ENCODE data around the gene GALNT10.

The GALNT10 gene

DNA sequence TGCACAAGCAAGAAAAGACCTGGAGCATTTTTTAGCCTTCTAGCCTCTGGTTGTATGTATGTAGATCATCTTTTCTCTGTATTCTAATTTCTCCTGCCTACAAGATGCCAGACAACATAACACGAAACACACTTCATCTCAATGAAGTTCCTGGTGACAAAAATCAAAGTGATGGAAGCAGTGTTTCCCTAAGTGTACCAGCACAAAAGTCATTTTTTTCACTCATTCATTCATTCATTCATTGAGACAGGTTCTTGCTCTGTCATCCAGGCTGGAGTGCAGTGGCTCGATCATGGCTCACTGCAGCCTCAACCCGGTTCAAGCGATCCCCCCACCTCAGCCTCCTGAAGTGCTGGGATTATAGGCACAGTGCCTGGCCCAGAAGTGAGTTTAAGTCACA, 183.7 kb downstream of the GALNT10 start:
- Histone ChIP-seq H3K36me3 (ENCODE audit: insufficient read depth, low read length) (no peaks in the 10 kb centered on the region), H3K9me3 (ENCODE audit: low read depth, low read length) (no peaks in the 10 kb centered on the region), H3K9ac (ENCODE audit: insufficient read length) (no peak overlapping the region), H3K4me3 (no peak overlapping the region), H3K27ac (no peak overlapping the region)
- no peak for DNase-seq (ENCODE audit: low read depth, low spot score)
- no peak for TF ChIP-seq POLR2AphosphoS5 (IDR thresholded peaks at IDR 0.05; ENCODE audit: borderline replicate concordance, low read depth, low read length)
- TF ChIP-seq FOXP2 (optimal IDR thresholded peaks at IDR 0.05; ENCODE audit: control extremely low read depth, extremely low read length, insufficient read depth): no peak
- no peak for TF ChIP-seq EZH2 (IDR thresholded peaks at IDR 0.05)

- no peaks in the 10 kb centered on the region for H3K9me3 ChIP-seq (ENCODE audit: low read depth, low read length)
- no peak for TF ChIP-seq POLR2AphosphoS5 (IDR thresholded peaks at IDR 0.05; ENCODE audit: borderline replicate concordance, low read depth, low read length)
- no peak for TF ChIP-seq FOXP2 (optimal IDR thresholded peaks at IDR 0.05; ENCODE audit: control extremely low read depth, extremely low read length, insufficient read depth)
- TF ChIP-seq EZH2 (IDR thresholded peaks at IDR 0.05): no peak
- no peak overlapping the region for H3K27ac ChIP-seq
- no peak overlapping the region for H3K9ac ChIP-seq (ENCODE audit: insufficient read length)
- DNase-seq (ENCODE audit: low read depth, low spot score): no peak
- no peak overlapping the region for H3K4me3 ChIP-seq
- H3K36me3 ChIP-seq (ENCODE audit: insufficient read depth, low read length): no peaks in the 10 kb centered on the region
These were observed 184.9 kb downstream of the GALNT10 start for GRCh38 chr5:154375329-154376008.

DNA sequence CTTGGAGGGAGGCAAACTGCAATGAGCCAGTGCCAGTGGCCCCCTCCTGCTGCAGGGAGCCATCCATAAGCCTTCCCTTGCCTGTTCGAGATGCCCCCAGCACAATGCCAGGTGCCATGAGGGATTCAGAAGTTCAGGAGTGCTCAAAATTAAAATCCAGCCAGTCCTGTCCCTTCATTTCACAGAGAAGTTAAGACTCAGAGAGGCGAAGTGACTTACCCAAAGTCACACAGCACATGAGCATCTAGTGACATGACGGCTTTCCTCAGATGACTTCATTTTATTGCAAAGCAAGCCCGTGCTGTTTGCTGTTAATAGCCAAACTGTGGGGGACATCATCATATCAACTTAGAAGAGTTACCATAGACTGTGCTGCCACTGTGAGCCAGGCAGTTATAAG, 185.9 kb downstream of the GALNT10 start:
- H3K36me3 ChIP-seq (ENCODE audit: insufficient read depth, low read length): no peaks in the 10 kb centered on the region
- H3K9ac ChIP-seq (ENCODE audit: insufficient read length): no peak overlapping the region
- no peak overlapping the region for H3K4me3 ChIP-seq
- no peaks in the 10 kb centered on the region for H3K9me3 ChIP-seq (ENCODE audit: low read depth, low read length)
- DNase-seq (ENCODE audit: low read depth, low spot score): no peak
- TF ChIP-seq FOXP2 (optimal IDR thresholded peaks at IDR 0.05; ENCODE audit: control extremely low read depth, extremely low read length, insufficient read depth): no peak
- TF ChIP-seq EZH2 (IDR thresholded peaks at IDR 0.05): no peak
- no peak for TF ChIP-seq POLR2AphosphoS5 (IDR thresholded peaks at IDR 0.05; ENCODE audit: borderline replicate concordance, low read depth, low read length)
- no peak overlapping the region for H3K27ac ChIP-seq

- DNase-seq (ENCODE audit: low read depth, low spot score): no peak
- no peak overlapping the region for H3K4me3 ChIP-seq
- H3K9ac ChIP-seq (ENCODE audit: insufficient read length): no peak overlapping the region
- no peaks in the 10 kb centered on the region for H3K9me3 ChIP-seq (ENCODE audit: low read depth, low read length)
- H3K27ac ChIP-seq: no peak overlapping the region
- TF ChIP-seq FOXP2 (optimal IDR thresholded peaks at IDR 0.05; ENCODE audit: control extremely low read depth, extremely low read length, insufficient read depth) (no peak), EZH2 (IDR thresholded peaks at IDR 0.05) (no peak)
- H3K36me3 ChIP-seq (ENCODE audit: insufficient read depth, low read length): no peaks in the 10 kb centered on the region
These were observed 187.4 kb downstream of the GALNT10 start for GRCh38 chr5:154377754-154378533.

GRCh38 chr5:154380263-154380662, 189.7 kb downstream of the GALNT10 start:
- TF ChIP-seq POLR2AphosphoS5 (IDR thresholded peaks at IDR 0.05; ENCODE audit: borderline replicate concordance, low read depth, low read length) (no peak), EZH2 (IDR thresholded peaks at IDR 0.05) (no peak)

GRCh38 chr5:154384480-154385235, 194.1 kb downstream of the GALNT10 start:
- Histone ChIP-seq H3K9ac (ENCODE audit: insufficient read length) (no peak overlapping the region), H3K27ac (no peak overlapping the region), H3K9me3 (ENCODE audit: low read depth, low read length) (no peaks in the 10 kb centered on the region), H3K36me3 (ENCODE audit: insufficient read depth, low read length) (no peaks in the 10 kb centered on the region), H3K4me3 (no peak overlapping the region)
- TF ChIP-seq EZH2 (IDR thresholded peaks at IDR 0.05): no peak
- DNase-seq (ENCODE audit: low read depth, low spot score): no peak

More at GRCh38 chr5:154380263-154380662, 189.7 kb downstream of the GALNT10 start:
- H3K36me3 ChIP-seq (ENCODE audit: insufficient read depth, low read length): no peaks in the 10 kb centered on the region
- no peak overlapping the region for H3K4me3 ChIP-seq
- H3K9me3 ChIP-seq (ENCODE audit: low read depth, low read length): no peaks in the 10 kb centered on the region
- H3K27ac ChIP-seq: no peak overlapping the region
- DNase-seq (ENCODE audit: low read depth, low spot score): no peak
- no peak overlapping the region for H3K9ac ChIP-seq (ENCODE audit: insufficient read length)

DNA sequence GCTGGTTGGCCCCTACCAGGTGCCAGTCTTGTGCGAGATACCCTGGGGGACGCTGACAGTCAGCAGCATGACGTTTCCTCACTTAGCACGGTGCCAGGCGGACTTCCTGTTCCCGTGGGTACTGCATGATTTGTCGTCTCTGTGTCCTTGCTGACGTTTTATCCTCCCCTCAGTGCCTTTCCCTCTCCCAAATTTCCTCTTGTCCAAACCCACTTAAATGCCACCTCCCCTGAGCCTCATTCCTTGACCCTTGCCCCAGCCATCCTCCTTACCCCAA, 194.6 kb downstream of the GALNT10 start:
- no peaks in the 10 kb centered on the region for H3K9me3 ChIP-seq (ENCODE audit: low read depth, low read length)
- TF ChIP-seq EZH2 (IDR thresholded peaks at IDR 0.05) (no peak), FOXP2 (optimal IDR thresholded peaks at IDR 0.05; ENCODE audit: control extremely low read depth, extremely low read length, insufficient read depth) (no peak)
- no peak overlapping the region for H3K9ac ChIP-seq (ENCODE audit: insufficient read length)
- no peaks in the 10 kb centered on the region for H3K36me3 ChIP-seq (ENCODE audit: insufficient read depth, low read length)
- no peak overlapping the region for H3K4me3 ChIP-seq
- no peak for DNase-seq (ENCODE audit: low read depth, low spot score)
- no peak overlapping the region for H3K27ac ChIP-seq

DNA sequence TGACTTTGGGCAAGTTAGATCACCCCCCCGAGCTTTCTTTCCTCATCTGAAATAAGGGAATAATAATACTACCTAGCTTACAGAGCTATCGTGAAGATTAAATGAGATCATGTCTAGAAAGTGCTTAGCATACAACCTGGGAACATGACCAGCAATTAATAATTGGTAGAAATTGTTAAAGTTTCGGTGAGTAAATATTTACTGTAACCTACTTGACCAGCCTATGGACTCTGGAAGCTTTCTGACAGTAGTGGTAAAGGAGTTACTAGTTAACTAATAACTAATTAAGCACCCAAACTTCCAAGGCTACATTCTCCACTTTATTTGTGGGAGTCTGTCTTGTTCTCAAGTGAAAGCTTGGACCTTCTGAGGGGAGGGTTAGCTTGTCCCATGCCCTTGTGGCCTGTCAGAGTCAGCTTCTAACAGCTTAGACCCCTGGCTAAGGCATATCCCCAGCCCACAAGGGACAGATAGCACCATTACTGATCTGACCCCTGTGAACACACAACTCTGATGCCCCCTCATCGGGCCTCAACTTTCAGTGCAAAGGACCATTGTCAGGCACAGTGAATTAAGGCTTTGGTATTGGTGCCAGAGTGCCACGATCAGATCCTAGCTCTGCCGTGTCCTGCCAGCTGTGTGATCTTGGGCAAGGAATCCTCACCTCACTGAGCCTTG, 196.6 kb downstream of the GALNT10 start:
- TF ChIP-seq FOXP2 (optimal IDR thresholded peaks at IDR 0.05; ENCODE audit: control extremely low read depth, extremely low read length, insufficient read depth) (no peak), POLR2AphosphoS5 (IDR thresholded peaks at IDR 0.05; ENCODE audit: borderline replicate concordance, low read depth, low read length) (no peak), EZH2 (IDR thresholded peaks at IDR 0.05) (no peak)
- no peak overlapping the region for H3K4me3 ChIP-seq
- DNase-seq (ENCODE audit: low read depth, low spot score): no peak
- H3K9me3 ChIP-seq (ENCODE audit: low read depth, low read length): no peaks in the 10 kb centered on the region
- no peaks in the 10 kb centered on the region for H3K36me3 ChIP-seq (ENCODE audit: insufficient read depth, low read length)
- no peak overlapping the region for H3K27ac ChIP-seq
- H3K9ac ChIP-seq (ENCODE audit: insufficient read length): no peak overlapping the region

All from SK-N-MC (cell line).